ENCODE data around the gene ALLC. TPM values are rescaled to one million over a fixed set of nuclear protein-coding genes. Genes with fewer than 3 reads are reported as not detected.

ALLC gene
- total RNA-seq, 1 donor from 2014 or later: not detected

- Mint-ChIP-seq H3K4me1 (no peaks in the 10 kb centered on the region), H3K4me3 (no peak overlapping the region), H3K27me3 (no peaks in the 10 kb centered on the region), H3K27ac (no peak overlapping the region), H3K36me3 (ENCODE audit: low read depth) (no peaks in the 10 kb centered on the region), H3K9me3 (no peaks in the 10 kb centered on the region)
- DNase-seq: no peak
- intact Hi-C loops (cut with micrococcal nuclease): no loop called here
Measured at GRCh38 chr2:3749201-3749600, 91.2 kb downstream of the ALLC start.

- H3K4me3 Mint-ChIP-seq: no peak overlapping the region
- intact Hi-C loops (cut with micrococcal nuclease): no loop called here
- H3K36me3 Mint-ChIP-seq (ENCODE audit: low read depth): no peaks in the 10 kb centered on the region
- H3K9me3 Mint-ChIP-seq: peaks cover 10% of the 10 kb centered on the region
- H3K27me3 Mint-ChIP-seq: no peaks in the 10 kb centered on the region
- H3K4me1 Mint-ChIP-seq: no peaks in the 10 kb centered on the region
- DNase-seq: no peak
- no peak overlapping the region for H3K27ac Mint-ChIP-seq
Measured at GRCh38 chr2:3751251-3751650, 93.3 kb downstream of the ALLC start.

- Mint-ChIP-seq H3K36me3 (ENCODE audit: low read depth) (no peaks in the 10 kb centered on the region), H3K27me3 (no peaks in the 10 kb centered on the region), H3K4me3 (no peak overlapping the region), H3K27ac (no peak overlapping the region), H3K9me3 (peaks cover 10% of the 10 kb centered on the region), H3K4me1 (no peaks in the 10 kb centered on the region)
- DNase-seq: no peak
- intact Hi-C loops (cut with micrococcal nuclease): no loop called here
Measured at GRCh38 chr2:3751806-3752205, 93.8 kb downstream of the ALLC start.

Other genes starting within 250 kb of the ALLC start
- 33.7 and 36.2 TPM in 2 replicates for gene ADI1, start 138.7 kb upstream of the ALLC start, total RNA-seq
- gene RNASEH1, start 99.9 kb upstream of the ALLC start, total RNA-seq: 27.8 and 29.8 TPM in 2 replicates
- gene RPS7, start 82.9 kb upstream of the ALLC start, total RNA-seq: 1,768 and 1,784 TPM in 2 replicates
- gene COLEC11, start 63.1 kb upstream of the ALLC start, total RNA-seq: 0.47 and 0.49 TPM in 2 replicates
- not detected in 2 replicates for gene DCDC2C, start 45.4 kb downstream of the ALLC start, total RNA-seq